ENCODE measurements around the gene G2E3.

DNA sequence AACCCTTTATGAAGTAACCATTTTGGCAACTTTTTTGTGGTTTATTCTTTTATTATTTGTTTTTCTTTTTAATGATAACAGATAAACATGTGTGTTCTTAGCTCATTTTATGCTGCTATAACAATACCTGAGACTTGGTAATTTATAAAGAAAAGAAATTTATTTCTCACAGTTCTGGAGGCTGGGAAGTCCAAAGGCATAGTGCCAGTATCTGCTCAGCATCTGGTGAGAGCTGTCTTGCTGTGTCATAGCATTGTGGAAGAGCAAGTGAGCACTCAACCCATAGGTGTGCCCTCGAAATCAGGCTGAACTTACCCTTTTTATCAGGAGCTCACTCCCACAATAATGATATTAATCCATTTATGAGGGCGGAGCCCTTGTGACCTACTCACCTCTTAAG lies 55.2 kb downstream of the G2E3 start:
- TF ChIP-seq, protein P1, sequence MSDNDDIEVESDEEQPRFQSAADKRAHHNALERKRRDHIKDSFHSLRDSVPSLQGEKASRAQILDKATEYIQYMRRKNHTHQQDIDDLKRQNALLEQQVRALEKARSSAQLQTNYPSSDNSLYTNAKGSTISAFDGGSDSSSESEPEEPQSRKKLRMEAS (IDR thresholded peaks at IDR 0.05; ENCODE audit: insufficient read depth, insufficient read length), result no peak
- TF ChIP-seq, protein P2, sequence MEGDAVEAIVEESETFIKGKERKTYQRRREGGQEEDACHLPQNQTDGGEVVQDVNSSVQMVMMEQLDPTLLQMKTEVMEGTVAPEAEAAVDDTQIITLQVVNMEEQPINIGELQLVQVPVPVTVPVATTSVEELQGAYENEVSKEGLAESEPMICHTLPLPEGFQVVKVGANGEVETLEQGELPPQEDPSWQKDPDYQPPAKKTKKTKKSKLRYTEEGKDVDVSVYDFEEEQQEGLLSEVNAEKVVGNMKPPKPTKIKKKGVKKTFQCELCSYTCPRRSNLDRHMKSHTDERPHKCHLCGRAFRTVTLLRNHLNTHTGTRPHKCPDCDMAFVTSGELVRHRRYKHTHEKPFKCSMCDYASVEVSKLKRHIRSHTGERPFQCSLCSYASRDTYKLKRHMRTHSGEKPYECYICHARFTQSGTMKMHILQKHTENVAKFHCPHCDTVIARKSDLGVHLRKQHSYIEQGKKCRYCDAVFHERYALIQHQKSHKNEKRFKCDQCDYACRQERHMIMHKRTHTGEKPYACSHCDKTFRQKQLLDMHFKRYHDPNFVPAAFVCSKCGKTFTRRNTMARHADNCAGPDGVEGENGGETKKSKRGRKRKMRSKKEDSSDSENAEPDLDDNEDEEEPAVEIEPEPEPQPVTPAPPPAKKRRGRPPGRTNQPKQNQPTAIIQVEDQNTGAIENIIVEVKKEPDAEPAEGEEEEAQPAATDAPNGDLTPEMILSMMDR (IDR thresholded peaks at IDR 0.05; ENCODE audit: extremely low read depth in 1 of 2, insufficient read depth in 1 of 2, low read depth in 1 of 2, low read length in 2 of 2), result no peak
- no peak for TF ChIP-seq FOS (IDR thresholded peaks at IDR 0.05; ENCODE audit: borderline replicate concordance, insufficient read depth, low read length)

Measured in endothelial cell of umbilical vein (primary cell).